ENCODE results near the gene EPB42.

The EPB42 gene

DNA sequence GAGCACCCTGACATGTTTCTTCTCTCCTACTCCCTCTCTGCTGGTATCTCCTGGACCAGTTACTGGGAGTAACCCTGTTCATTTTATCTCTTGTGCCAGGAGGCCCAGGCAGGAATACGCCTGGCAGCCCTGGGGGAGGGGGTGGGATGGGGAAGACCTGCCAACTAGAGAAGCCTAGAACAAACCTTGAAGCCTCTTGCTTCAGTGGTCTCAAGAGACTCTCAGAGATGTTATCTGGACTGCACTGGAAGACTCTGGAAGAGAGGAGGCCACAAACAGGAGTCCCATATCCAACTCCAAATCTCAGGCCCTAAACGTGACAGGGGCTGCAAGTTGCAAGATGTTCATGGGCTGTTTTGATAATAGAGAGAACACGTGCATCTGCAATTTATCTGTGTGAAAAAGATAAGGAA is at the start of gene EPB42:
EPB42 (minus strand) TSS at position 28 of the 413 bp plus-strand sequence. CDS start 193 bp downstream, outside the sequence.
- in situ Hi-C loops (cut with HindIII; ENCODE audit: low sequenced_read_pairs): no loop called here

DNA sequence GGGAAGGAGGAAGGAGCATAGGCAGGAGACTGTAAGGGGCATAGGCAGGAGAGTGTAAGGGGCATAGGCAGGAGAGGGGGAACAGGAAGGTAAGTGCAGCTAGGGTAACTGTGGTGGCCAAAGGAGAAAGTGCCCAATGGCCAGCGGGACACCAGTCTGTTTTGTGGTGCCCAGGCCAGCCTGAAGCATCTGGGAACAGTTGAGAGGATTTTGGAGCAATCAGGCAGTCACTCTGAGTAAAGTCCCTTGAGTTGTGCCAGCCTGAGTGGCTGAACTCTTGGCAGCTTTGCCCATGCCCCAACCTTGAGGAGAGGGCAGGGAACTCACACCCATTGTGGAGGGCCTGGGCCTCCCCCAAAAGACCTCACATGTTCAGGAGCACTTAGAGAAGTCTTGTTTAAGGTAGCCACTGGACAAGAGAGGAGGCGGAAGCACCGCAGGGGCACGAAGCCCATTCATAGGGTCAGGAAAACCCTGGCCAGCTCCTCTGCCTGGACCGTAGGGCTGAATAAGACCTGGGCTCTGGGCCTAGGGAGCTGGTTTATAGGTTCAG is 49.4 kb upstream of the EPB42 start:
- in situ Hi-C loops (cut with HindIII; ENCODE audit: low sequenced_read_pairs): no loop called here

DNA sequence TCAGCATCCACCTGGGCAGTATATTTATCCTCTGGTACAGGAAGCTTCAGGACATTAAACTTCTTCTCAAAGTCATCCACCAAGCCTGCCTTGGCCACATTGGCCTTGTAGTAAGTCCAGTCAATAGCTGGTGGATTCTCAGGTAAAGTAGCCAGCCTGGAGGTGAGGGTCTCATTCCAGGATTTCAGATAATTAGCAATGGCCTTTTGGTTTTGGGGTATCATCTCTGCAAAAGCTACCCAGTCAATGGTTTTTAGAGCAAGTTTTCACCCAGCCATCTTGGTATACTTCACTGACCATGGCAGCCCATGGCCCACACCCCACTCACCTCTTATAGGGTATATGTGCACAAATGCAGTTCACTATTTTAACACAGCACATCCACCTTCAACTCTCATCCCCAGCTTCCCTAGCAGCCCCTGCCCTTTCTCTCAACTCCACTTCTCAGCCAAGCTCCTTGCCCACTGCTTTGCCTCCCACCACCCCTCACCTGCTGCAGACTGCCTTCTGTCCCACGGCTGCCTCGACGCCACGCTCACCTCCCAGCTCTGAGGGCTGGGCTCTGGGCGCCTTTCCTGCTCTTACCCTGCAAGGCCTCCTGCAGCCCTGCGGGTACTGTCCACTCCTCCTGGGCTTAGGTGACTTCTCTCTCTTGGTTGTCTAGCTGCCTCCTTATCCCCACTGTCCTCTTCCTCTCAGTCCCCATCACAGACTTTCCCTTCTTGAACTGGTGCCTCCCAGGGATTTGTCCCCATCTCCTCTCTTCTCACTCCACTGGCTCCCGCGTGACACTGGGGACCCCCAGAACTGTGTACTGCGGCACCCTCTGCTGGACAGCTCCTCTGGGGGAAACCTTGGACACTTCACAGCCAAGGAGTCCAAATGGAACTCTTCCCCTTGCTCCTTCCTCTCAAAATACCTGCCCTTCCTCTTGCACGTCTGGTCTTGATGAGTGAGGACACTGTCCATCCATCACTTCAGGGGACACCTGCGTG is 47.6 kb upstream of the EPB42 start:
- in situ Hi-C loops (cut with HindIII; ENCODE audit: low sequenced_read_pairs): no loop called here

DNA sequence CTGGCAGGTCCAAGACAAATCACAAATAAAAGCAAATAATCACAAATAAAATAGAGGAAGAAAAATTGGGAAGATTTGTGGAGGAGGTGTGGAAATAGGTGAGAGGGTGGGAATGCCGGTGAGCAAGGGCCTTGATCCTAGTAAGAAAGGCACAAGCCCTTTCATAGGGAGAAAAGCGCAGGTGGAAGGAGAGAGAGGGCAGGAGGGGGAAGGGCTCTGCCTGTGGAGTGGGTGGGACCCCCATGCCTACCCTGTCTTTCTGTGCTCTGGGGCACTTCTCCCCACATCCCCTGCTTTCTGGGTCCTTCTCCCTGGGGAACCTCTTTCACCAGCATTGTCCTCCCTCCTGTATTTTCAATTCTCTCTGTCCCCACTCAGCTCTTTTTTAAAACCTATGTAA is 46.6 kb upstream of the EPB42 start:
- in situ Hi-C loops (cut with HindIII; ENCODE audit: low sequenced_read_pairs): no loop called here

DNA sequence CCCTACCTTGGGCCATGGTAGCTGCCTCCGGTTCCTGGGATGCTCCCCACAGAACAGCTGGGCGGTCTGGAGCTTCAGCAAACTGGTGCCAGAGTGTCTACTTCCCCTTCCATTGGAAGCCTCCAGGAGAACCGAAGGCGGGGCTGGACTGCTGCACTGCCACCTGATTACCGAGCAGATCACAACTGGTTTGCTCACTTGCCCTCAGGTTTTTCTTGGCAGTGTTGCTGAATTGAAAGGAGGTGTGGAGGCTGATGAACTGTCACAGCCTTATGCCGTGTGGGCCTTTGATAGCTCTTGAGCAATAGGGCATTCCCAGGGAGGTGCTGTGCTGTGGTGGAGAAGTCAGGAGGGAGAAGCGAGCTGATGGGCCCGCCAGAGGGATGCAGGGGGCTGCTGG is 46.0 kb upstream of the EPB42 start, which contains the start of gene TGM5:
TGM5 (minus strand) TSS at position 95 of the 400 bp plus-strand sequence; CDS start at position 16, 79 bp downstream.
- in situ Hi-C loops (cut with HindIII; ENCODE audit: low sequenced_read_pairs): no loop called here

DNA sequence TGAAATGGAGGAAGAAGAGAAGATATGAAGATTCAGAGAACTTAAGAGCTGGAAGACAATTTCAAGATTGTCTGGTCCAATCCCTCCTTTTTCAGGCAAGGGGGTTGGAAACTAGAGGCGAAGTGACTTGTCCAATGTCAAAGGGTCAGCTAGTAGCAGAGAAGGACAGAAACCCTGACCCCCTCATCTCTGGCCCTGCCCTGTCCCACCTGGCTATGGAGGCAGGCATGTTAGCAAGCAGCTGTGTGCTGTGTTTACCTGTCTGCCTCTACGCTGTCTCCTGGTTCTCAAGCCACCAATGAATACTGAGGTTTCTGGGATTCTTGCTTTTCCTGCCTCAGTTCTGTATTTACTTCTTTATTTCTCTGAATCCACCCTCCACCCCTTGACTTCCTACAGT is 45.6 kb upstream of the EPB42 start:
- in situ Hi-C loops (cut with HindIII; ENCODE audit: low sequenced_read_pairs): no loop called here

DNA sequence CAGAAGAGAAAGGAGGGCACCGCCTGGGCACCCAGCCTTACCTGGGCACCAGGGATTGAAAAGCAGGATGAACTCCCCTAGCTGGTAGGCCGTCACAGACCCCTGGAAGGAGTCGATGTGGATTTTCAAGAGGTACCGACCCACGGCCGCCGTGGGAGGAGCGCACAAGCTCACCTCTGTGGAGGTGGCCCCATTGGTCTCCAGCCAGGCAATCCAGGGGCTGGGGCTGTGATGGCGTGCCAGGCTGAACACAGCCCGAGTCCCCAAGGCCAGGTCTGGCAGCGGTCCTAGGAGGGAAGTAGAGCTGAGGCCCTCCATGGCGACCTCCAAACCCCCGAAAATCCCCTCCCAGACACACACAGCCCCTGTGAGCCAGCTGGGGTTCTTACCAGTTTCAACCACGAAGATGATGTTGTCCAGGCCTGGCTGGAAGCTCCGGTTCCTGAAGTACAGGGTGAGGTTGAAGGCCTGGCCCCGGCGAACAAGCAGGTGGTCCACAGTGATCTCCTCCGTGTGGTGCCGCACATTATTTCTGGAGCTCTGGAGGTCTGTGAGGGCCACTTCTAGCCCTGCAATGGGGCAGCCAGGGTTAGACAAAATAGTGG is 39.3 kb upstream of the EPB42 start:
- in situ Hi-C loops (cut with HindIII; ENCODE audit: low sequenced_read_pairs): no loop called here

DNA sequence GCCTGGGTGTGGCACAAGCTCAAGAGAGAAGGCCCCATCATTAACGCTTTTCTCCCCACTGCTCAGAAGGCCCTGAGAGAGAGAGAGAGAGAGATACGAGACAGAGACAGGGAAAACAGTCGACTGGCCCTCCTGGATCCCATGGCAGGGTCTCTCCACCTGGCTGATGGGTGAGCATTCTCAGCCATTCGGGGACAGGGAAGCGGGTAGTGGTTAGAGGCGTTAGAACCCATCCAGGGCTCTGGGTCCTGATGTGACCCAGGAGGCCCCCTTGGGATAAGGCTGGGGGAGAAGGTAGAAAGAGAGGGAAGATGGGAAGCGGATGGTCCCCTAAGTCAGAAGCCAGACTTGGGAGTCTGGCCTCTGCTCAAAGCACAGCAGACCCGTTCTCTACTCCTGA is 38.0 kb upstream of the EPB42 start:
- in situ Hi-C loops (cut with HindIII; ENCODE audit: low sequenced_read_pairs): no loop called here

DNA sequence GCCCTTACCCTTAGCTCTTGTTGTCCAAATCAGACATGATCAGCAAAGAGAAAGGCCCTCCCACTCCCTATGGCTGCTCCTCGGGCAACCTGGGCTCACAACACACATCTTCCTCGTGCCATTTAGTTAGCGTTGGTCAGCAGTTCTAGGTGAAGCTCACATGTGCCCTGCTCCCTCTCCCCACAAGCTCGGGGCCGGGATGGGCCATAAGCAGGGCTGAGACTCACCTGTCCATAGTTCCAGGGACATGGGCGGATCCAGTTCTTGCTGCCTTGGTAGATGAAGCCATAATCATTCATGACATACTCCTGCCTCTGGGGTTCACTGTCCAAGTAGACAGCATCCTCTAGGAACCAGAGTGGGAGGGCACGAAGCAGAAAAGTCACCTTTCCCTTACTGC is 35.5 kb upstream of the EPB42 start:
- in situ Hi-C loops (cut with HindIII; ENCODE audit: low sequenced_read_pairs): no loop called here

DNA sequence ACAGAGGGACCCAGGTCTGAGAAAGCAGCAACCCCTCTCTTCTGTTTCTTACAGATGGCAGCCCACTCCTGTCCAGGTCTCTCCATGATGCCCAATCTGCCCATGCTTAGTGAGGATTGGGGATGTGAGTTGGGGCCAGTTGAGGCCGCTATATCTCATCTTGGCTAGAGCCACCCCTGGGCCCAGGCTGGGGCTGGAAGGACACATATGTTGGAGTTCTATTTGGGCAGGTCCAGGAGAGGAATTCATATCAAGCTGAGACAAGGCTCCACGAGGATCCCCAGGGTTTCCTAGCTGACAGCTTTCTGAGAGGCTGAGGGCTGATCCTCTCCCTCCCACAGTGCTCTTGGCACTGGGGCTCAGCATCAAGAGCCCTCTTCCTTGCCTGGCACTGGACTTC is 34.6 kb upstream of the EPB42 start:
- in situ Hi-C loops (cut with HindIII; ENCODE audit: low sequenced_read_pairs): no loop called here

DNA sequence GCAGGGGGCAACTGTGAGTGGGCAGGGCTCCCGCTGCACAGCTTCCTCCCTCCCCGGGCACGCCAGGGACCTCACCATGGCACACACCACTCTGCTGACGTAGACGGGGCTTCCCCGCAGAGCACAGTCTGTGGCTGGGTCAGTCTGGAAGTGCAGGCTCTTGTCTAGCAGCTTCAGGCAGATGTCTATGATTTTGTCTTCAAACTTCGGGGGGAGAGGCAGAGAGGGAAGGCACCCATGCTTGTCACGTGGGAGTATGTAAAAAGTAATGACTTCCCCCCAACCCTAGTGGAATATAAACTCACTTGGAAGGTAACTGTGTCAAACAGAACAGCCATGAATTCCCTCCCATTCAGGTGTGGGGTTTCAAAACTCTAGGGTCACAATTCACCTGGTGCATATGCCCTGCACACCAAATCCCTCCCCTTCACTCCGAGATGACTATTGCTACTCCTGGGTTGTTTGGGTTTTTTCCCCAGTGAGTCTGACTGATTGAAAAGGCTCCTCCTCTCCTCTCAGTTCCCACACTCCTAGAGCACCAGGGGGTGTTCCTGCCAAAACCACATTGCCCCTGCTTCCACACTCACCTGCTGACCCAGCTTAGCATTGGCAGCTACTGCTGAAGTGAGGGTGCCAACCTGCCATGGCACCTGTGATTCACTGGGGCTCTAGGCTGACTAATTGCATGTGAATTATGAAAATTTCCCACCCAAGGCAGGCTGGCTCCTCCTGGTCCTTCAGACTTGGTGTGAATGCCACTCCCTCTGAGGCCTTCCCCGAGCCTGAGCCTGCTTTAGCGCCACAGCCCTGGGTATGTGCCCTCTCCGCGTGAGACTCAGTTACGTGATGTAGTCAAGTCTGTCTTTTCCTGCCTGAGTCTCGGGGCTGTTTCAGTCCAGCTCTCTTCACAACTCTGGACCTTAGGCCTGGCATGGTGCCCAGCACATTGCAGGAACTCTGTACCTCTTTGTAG is 32.9 kb upstream of the EPB42 start:
- in situ Hi-C loops (cut with HindIII; ENCODE audit: low sequenced_read_pairs): no loop called here

DNA sequence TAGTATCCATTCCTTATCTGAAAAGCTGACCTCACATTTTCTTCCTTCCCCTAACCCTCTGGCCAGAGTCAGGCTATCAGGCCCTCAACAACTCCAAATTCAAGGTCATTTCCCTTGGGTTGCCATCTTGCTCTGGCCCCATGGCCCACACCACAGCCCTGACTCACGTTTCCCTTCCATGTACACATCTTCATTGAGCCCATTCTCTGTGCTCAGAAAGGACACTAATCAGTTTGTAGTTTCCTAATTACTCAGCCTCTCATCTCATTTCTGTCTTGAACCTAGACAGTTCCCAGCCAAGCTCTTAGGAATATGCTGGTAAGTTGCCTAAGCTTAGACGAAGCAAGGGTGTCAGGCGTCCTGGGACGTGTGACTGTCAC is 31.0 kb upstream of the EPB42 start:
- in situ Hi-C loops (cut with HindIII; ENCODE audit: low sequenced_read_pairs): no loop called here

DNA sequence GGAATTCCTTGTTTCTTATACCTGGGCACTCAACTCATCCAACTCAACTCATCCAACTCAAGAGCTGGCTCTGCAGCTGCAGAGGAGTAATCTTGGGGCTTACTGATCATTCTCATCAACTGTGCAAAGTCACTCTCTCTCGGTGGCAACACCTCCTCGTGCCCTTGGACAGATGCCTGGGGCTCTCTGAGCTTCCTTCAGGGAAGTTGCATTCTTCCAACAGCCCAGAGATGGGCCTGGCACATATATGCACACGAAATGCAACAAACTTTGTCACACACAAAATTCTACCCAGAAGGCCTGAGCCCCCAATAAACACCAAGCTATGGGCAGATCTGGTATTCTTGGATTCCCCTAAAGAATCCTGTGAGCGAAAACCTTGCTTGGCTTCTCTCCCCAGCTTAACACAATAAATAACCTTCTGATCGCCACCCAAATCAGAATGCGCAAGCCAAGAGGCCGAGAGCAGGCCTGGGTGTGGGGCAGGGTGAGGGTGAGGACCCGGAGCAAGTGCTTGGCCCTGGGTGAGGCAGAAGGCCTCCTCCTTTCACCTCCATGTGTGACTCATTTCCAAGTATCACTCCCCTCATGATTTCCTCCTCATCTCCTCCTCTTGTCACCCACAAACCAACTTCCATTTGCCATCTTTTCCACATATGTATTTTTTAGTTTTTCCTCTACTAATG is 30.5 kb upstream of the EPB42 start:
- in situ Hi-C loops (cut with HindIII; ENCODE audit: low sequenced_read_pairs): no loop called here

DNA sequence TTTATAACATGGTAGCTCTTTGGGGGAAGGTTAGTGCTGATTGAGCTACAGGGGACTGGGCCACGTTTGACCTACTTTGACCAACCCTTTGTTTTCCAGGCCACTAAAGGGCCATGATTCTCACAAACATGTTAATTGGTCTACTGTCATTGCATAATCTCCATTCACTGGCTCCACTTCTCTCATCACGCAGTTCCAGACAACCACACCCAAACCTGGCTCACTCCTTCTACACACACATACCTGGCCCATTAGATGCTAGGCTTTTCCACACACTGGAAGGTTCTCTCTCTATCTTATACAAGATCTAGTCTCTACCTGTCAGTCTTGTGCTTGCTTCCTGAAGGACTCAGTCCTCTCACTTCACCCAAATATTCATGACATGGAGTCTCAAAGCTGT is 30.0 kb upstream of the EPB42 start:
- in situ Hi-C loops (cut with HindIII; ENCODE audit: low sequenced_read_pairs): no loop called here

DNA sequence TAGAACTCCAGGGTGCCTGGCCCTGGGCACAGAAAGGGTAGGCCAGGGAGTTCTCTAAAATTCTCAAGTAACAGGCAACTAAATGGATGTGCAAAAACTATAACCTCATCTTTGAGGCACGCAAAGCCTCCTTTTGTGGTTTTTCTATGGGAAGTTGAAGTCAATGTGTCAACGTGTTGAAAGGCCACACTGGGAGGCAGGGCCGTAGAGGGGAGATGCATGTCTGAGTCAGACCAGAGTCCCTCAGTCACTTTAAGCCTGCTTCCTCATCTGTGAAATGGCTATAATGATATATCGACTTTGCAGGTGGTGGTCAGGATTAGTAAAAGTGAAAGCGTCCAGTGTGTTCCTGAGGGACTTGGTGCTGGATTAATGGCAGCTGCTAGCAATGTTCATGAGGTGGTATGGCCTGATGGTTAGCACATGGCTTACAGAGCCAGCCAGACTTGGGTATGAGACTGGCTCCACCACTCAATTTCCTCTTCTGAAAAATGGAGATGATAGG is 28.9 kb upstream of the EPB42 start:
- in situ Hi-C loops (cut with HindIII; ENCODE audit: low sequenced_read_pairs): loop anchor here (10.0 kb wide), 1 partner anchor 55 kb away; the partner anchor contains the start of gene TGM7

DNA sequence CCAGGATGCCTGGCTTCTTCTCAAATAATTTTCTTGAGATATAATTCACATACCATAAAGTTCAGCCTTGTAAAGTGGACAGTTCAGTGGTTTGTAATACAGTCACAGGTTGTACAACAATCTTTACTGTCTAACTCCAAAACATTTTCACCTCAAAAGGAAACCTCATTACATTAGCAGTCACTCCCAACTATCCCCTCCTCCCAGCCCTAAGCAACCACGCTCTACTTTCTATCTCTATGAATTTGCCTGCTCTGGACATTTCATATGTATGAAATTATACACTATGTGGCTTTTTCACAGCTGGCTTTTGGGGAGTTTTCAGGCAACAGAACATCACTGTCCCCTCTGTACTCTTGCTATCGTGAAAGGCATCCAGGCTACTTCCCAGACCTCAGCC is 28.4 kb upstream of the EPB42 start:
- in situ Hi-C loops (cut with HindIII; ENCODE audit: low sequenced_read_pairs): loop anchor here (10.0 kb wide), 1 partner anchor 56 kb away; the partner anchor contains the start of gene TGM7

DNA sequence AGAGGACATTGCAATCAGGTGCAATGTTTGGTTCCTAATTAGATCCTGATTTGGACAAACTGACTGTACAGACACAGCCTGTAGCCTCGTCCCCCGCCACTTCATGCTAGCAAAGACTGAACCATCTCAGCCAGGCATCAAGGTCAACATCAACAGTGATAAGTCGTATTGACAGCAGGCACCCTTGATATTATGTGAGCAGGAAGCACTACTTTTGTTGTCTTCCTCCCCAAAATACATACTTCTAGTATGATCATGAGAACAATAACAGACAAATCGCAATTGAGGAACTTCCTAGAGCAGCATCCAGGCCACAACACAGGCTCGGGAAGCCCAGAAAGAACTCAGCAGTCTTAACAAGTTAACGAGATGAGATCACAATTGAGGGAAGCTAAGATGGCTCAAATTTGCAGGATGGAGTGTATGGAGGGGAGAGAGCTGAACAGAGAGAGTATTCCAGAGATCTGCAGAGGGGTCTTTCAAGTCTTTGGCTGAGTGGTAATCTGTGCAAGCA is 25.5 kb upstream of the EPB42 start:
- in situ Hi-C loops (cut with HindIII; ENCODE audit: low sequenced_read_pairs): loop anchor here (10.0 kb wide), 1 partner anchor 58 kb away; the partner anchor contains the start of gene TGM7

DNA sequence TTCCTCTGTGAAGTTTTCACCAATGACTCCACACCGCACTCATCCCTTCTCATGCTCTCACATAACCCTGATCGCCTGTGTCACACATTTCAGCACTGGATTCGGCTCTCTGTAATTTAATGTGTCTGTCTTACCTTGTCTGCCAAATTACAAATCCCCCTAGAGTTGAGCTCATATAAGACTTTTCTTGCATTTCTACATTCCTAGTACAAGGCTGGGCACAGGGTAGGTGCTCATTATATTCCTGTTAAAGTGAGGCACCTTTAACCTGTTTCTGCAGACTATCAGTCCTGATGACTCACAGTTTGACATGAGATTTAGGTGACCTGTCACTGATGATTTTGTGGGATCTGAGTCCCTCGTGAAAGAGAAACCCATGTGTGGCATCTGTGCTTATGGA is 23.3 kb upstream of the EPB42 start:
- in situ Hi-C loops (cut with HindIII; ENCODE audit: low sequenced_read_pairs): loop anchor here (10.0 kb wide), 1 partner anchor 61 kb away; the partner anchor contains the start of gene TGM7

DNA sequence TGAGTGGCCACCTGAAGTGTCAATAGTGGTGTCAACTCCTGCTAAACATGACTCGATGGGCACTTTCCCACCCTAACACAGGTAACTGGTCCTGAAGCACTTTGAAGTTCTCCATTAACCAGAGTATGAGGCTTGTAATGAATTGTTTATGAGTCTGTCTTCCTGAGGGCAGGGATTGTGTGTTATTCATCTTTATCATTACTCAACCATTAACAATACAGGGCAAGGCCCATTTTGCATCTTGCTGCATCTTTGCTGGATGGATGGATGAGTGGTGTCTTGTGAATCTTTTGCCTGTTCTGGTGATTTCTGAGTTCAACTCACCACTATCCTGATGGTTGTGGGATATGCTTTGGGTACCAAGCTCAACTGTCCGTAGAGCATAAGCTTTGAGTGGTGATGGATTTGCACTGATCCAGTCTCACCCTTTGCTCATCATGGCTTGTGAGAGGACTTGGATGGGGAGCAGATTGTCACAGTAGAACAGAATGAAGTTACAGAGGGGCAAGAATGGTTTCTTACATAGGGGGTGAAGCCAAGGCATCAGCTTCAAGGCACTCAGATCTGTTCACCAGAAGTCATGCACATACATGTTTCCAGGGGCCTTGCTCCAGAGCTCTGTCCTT is 22.3 kb upstream of the EPB42 start:
- in situ Hi-C loops (cut with HindIII; ENCODE audit: low sequenced_read_pairs): loop anchor here (10.0 kb wide), 1 partner anchor 62 kb away; the partner anchor contains the start of gene TGM7
